Amniotic stem cell (primary cell): ENCODE data around the gene DCDC2B.

Experiments
- DNase-seq: peaks from one replicate; lab custom pipeline; 2025; lab: John Stamatoyannopoulos, UW

The DCDC2B gene

GRCh38 chr1:32223683-32224082, 14.8 kb downstream of the DCDC2B start:
- no peak for DNase-seq

DNA sequence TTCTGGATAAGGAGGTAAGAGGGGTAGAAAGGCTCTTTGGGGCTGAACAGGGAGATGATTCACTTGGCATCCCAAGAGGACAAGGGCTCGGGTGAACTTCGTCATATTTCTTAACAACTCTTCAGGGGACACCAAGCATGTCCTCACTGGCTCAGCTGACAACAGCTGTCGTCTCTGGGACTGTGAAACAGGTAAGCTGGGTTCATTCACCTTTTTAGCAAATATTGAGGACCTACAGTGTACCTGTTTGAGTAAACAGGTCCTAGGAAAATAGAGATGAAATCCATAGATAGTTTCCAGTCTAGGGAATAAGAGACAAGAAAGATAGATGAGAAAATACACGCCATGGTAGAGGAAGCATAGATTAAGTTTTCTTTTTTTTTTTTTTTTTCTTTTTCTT, 15.4 kb downstream of the DCDC2B start:
- no peak for DNase-seq

DNA sequence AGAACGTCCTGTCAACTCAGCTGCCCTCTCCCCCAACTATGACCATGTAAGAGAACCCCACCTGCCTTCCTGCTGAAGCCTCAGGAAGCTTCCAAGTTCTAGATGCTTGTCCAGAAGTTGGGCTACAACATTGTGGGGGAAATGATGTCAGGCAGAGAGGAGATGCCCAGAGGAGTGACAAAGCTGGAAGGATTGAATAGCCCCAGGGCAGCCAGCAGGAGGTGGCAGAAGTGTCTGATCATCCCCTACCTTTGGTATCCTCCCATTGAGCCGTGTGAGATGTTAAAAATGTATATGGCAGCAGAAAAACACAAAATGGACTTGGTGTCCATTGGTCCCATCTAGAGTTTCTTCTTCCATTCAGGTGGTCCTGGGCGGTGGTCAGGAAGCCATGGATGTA, 19.9 kb downstream of the DCDC2B start:
- DNase-seq = no peak

- DNase-seq = no peak
Observed at GRCh38 chr1:32231843-32232432, 23.0 kb downstream of the DCDC2B start.

GRCh38 chr1:32232558-32233304, 23.8 kb downstream of the DCDC2B start:
- no peak for DNase-seq

GRCh38 chr1:32234792-32235191, 25.9 kb downstream of the DCDC2B start:
- no peak for DNase-seq

- no peak for DNase-seq
Observed at GRCh38 chr1:32239337-32239736, 30.4 kb downstream of the DCDC2B start.

- DNase-seq = no peak
Observed at GRCh38 chr1:32239790-32240139, 30.9 kb downstream of the DCDC2B start.

DNA sequence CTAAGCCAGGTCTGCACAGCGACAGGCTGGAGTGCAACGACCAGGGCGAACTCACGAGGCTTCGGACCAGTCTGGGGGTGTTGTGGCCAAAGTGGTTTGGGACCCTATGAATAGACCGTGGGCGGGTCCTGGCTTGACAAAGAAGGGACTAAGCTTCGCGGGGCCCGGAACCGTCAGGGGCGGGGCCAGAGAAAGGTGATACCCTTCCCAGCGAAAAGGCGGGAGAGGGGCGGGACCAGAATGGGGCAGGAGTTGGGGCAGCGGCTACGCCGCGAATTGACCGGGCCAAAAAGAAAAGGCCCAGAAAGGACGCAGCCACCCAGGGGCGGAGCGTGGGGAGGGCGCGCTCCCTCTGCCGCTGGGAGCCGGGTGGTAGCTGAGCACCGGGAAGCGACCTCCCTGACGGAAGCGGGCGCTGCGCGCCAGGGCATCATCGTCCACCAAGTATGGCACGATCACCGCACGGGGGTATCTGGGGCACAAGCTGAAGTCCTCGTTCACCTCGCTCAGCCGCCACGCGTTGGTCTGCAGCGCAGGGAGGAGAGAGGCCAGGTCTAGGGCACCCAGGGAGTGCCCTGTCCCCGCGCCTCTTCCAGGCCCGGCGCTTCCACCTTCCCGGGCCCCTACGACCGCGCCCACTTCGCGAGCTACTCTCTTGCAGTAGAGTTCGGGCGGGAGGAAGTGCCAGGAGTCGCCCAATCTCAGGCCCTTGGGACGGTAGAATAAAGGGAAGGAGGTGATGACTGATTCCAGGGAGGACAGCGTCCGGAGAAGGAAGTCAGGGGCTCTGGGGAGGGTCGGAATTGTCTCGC, 31.5 kb downstream of the DCDC2B start:
- no peak for DNase-seq

DNA sequence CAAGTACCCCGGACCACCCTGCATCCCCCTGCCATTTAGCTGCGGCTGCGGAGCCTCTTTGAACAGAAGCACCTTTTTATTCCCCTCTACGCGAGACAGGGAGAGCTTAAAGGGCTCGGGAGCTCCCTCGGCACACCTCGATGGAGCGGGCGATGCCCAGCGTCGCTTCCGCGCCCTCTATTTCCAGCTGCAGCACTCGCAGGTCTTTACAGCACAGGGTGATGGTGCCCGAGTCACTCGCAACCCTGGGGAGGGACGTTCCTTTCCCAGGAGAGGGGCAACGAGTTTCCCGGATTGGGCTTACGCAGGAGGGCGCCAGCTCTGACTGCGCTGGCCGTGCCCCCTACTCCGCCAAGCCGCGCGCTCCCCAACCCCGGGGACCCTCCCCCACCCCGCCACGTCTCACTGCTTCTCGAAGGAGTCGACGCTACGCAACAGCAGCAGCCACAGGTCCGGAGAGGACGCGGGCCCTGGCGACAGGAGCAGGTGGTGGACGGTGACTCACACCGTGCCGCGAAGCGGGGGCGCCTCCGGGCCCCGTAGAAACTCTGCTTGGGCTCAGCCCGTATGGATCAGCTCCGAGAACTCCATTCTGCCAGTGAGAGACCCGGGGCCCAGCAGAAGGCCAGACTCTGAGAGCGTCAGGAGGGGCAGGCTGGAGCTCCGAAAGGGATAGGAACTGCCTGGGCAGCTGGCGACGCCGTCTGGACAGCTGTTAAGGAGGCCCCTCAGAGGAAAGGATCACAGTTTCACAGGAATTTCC, 32.3 kb downstream of the DCDC2B start:
- no peak for DNase-seq

DNA sequence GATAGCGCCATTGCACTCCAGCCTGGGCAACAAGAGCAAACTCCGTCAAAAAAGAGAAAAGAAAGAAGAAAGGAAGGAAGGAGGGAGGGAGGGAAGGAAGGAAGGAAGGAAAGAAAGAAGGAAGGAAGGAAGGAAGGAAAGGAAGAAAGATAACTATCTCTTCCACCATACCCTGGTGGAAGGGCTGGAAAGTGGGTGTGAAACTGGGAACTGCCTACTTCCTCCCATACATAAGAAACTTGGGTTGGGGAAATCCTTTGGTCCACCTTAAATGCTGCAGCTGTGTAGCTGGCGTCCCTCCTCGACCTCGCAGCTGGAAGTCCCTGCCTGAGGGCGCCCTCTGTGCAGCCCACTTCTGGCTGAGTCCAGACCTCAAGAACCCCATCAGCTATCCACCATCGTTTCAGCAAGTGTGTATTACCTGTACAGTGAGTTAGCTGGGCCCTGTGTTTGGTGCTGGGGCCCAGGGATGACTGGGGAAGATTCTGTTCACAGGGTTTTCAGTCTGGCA, 33.5 kb downstream of the DCDC2B start:
- DNase-seq = no peak

- no peak for DNase-seq
Observed at GRCh38 chr1:32246888-32247273, 38.0 kb downstream of the DCDC2B start, which contains the start of gene FAM167B. TSS of gene FAM167B (plus strand) at chr1:32247222. CDS start at chr1:32247422, 200 bp downstream.

DNA sequence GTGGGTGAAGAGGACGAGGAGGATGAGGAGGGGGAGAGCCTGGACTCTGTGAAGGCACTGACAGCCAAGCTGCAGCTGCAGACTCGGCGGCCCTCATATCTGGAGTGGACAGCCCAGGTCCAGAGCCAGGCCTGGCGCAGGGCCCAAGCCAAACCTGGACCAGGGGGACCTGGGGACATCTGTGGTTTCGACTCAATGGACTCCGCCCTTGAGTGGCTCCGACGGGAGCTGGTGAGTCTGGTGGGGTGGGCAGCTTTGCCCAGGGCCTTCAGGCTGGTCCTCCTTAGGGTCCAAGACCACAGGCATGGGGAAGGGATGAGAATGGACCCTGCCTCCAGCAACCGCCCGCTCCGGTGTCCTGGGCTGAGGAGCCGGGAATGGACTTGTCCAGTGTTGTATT, 38.6 kb downstream of the DCDC2B start:
- DNase-seq = no peak

GRCh38 chr1:32247983-32248889, 39.3 kb downstream of the DCDC2B start:
- DNase-seq = no peak

DNA sequence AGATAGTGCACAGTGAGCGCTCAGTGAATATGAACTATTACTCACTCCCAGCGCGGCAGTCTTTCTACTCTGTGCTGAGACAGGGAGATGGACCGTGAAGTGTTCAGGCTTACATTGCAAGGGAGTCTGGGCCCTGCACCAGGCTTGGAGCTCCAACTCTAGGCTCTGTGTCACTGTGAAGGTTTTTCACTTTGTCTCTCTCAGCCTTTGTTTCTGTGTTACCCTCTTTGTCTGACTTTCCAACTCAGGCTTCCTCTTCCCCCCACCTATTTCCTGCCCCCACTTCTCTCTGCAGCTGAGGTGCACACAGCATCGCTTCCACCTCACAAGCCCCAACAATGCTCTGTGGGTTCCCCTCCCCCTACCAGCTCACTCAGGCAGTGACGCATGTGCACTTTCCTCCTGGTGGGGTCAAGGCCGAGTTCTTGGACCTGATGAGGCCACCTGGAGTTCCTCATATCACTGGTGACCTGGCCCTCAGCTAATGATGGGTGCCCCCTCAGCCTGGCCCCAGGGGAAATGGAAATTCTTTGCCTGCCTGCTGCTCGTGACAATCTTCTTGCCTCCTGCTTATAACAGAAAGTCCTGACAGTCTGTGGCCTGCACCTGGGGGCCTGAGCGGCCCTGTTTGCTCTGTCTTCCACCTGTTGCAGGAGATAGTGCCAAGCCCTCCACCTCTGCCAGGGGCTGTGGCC, 41.1 kb downstream of the DCDC2B start:
- DNase-seq = no peak

DNA sequence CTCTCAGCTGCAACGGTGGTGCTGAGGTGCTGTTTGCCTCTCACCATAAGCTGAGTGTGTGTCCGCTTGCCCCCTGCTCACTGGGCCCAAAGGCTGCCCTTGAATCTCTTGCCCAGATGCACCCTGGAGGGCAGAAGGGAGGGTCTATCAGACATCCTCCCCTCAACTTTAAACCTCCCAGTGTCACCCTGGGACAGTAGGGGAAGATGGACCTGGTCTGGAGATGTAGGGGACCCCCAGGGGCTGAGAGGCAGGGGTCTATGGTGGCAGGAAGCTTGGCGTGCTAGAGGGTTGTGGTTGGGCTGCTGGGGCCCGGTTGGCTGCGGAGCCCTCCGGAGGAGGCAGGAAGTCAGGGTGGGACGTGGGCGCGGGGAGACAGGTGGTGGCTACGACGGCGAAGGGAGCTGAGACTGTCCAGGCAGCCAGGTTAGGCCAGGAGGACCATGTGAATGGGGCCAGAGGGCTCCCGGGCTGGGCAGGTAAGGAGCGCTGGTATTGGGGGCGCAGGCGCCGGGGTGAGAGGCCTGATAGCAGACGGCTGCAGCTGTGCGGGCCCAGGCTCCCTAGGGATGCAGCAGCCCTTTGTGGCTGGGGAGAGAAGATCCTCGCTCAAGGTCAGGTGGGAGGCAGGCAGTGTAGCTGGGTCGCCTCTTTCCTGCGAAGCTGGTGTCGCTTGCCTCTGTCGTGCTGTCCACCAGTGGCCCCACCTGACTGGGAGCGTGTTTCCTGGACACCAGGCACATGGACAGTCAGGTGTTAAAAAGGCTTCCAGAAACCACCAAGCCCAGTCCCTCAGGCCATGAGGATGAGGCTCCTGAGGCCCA, 42.2 kb downstream of the DCDC2B start, which contains the start of gene LCK:
Gene LCK, plus strand, starts transcription at position 373 of the 824 bp plus-strand sequence. CDS start 23,065 bp downstream, outside the sequence.
- DNase-seq = no peak

DNA sequence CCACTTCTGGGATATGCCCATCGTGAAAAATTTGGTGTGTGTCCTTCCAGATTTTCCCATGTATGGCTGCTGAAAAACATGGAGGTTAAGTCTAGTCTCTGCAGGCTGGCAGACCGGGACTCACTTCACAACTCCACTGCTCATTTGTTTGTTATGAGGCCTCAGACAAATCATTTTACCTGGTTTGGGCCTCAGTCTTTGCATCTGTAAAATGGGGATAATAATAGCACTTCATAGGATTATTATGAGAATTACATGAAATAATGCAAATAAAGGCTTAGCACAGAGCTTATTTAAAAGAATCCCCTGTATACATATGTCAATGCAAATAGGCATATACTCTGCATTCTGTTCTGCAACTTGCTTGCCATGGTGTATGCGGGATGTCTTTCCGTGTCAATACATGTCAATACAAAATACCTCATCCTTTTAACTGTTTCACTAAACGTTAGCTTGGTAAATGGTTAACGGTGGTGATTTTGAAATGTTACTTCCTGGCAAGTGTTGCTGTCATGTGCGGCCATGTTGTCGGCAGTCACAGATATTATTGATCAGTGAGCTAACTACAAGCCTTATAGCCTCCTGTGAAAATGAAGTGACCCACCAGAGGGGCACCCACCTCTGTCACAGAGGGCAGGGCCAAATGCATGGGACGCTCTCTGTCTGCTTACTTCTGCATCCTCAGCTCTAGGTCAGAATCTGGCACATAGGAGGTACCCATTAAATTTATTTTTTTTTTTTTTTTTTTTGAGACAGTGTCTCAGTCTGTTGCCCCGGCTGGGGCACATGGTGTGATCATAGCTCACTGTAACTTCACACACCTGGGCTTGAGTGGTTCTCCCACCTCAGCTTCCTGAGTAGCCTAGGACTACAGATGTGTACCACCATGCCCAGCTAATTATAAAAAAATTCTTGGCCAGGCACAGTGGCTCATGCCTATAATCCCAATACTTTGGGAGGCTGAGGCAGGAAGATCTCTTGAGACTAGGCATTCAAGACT, 46.5 kb downstream of the DCDC2B start:
- DNase-seq = no peak
